GM12892 (cell line): ENCODE results near the gene IFT27.

ENCODE experiments used
- POLR2A ChIP-seq: IDR thresholded peaks from 2 replicates; pipeline ENCODE4 v1.6.1; 2011; ENCODE audit warnings: low read depth, low read length, control low read depth
- TAF1 ChIP-seq: IDR thresholded peaks from 2 replicates; pipeline ENCODE4 v1.6.1; 2011; ENCODE audit warnings: low read depth, mild to moderate bottlenecking, control low read depth, low read length, borderline replicate concordance

DNA sequence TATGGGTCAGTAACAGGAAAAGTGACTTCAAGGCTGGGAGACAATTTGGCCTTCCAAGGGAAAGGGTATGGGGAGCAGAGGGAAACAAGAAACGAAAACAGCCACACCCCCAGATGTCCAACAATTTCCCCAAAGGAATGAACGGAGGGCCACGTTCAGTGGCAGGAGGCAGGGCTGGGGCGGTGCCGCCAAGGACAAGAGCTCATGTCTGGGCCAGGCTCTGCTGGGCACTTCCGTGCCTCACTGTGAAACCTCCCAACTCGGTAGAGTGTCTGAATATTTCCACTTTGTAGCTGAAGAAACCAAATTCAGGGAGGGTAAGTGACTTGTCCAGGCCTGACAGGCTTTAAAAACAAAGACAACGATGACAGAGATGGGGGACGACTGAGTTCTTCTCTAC, 11.9 kb downstream of the IFT27 start:
- no peak for TF ChIP-seq POLR2A
- TF ChIP-seq TAF1, result no peak
